DMS53 treated with DMSO at 0.1 percent for 48 hours (cell line): ENCODE results near the gene EXOC2.
"Not testable (repeated sequence)": the region's sequence is repeated elsewhere in the genome, so short reads cannot be mapped to it uniquely, and the experiment has no call there.

ENCODE experiments used
- DNase-seq: peaks from one replicate; lab custom pipeline; 2025; ENCODE audit not compliant: unreplicated experiment; lab: John Stamatoyannopoulos, UW

Gene EXOC2

GRCh38 chr6:583635-584034 is 109.3 kb downstream of the EXOC2 start:
- DNase-seq = no peak

DNA sequence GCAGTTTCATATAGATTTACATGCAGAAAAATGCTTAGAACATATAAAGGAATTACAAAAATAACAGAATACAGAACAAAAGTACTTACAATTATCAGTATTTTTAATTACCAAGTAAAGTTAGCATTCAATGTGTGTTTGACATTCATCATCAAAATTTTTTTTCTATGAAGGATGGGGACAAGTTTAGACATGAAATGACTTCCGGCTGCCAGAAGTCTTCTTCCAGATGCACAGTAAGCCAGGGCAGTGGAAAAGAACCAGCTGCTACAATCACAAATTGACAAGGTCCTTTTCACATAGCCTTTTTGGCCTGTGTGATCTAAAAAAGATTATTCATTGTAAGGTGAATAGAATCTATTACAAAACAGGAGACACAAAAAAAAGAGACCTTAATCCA is 109.8 kb downstream of the EXOC2 start:
- no peak for DNase-seq

GRCh38 chr6:582370-582769 is 110.6 kb downstream of the EXOC2 start:
- no peak for DNase-seq

GRCh38 chr6:579339-579738 is 113.6 kb downstream of the EXOC2 start:
- DNase-seq = no peak

DNA sequence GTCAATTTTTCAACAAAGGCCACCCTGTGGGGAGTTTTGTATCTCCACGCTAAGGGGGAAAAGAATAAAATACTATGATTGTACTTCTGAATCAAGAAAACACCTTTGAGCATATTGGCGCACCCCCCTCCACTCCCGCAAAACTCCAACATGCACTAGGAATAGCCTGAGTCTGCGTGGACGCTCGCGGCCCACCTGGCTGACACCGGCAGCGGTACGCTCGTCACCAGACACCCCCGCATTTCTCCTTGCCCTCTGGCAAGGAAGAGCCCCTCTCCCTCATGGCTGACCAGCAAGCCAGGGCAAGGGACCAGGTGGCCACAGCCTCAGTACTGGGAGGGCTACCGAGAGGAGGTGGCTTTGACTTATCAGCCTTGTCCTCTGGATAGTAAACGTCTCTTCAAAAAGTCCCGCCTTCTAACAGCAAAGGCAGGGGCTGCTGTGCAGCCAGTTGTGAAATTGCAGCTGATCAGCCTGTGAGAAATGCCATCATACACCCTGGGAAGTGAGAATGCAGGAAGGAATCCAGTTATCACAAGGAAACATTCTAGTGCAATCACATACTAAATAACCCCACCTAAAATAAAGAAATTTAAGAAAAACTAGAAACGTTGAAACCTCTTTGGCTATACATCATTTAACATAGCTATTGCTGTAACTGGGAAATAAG is 120.2 kb downstream of the EXOC2 start:
- no peak for DNase-seq

DNA sequence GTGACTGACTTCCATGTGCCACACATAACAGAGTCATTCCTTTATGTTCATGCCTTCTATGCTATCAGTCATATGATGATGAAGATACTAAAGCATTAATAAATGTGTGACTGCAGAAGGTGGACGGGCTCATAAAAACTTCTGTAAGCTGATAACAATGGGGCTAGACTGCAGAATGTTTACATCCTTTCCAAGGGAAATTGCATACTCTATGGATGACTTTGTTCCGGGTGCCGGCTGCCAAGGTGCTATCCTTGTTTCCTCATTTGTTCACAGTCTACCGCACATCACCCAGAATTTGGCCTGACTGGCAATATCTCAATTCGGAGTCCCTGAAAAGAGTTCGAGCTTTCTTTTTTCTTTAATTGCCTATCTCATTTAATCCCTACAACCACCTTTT is 121.0 kb downstream of the EXOC2 start:
- no peak for DNase-seq

DNA sequence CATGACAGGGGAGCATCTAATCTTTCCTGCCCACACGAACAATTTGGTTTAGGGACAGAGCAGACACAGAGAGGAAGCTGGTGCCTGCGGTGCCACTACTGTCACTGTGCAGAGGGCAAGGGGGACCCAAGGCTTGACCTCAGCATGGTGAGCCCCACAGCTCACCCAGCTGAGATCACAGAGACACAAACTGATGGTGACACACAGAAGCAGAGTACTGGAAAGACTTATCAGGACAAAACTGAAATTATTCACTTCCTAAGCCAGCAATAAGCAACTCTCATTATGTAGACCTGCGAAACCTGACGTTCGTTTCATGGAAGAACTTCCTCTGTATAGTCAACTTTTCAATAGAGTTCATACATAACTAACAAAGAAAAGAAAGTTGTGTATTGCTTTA is 122.1 kb downstream of the EXOC2 start:
- DNase-seq = no peak

DNA sequence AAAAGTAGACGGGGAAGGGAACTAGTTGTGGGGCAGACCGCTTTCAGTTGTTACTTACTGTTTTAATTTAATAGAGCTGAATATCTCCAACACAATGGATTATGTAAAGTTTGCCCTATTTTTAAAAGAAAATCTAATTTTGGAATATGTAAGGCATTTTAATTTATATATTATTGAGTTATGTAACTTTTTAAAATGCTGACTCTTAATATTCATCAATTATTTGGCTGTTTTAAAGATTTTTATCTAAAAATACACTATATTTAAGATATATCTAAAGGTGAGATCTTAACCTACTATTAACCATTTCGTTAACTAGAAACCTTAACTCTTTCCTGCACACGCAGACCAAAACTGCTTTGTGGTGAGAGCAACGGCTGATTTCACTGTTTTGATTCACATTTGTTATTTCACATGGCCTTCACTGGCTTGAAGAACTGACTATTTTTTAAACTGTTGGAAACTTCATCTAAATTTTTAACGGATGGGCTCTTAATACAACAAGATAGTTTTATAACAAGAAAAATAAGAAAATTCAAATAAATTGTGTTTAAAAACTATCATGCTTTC is 123.9 kb downstream of the EXOC2 start:
- DNase-seq = no peak

DNA sequence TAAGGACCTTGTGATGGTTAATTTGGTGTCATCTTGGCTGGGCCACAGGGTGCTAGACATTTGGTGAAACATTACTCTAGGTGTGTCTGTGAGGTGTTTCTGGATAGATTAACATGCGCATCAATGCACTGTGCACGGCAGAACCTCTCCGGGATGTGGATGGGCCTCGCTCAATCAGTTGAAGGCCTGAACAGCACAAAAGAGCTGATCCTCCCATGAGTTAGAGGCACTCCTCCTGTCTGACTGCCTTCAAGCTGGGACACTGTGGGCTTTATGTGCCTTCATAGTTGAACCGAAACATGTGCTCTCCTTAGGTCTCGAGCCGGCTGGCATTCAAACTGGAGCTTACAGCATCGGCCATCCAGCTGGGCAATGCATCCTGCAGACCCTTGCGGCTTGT is 124.9 kb downstream of the EXOC2 start:
- DNase-seq = no peak

DNA sequence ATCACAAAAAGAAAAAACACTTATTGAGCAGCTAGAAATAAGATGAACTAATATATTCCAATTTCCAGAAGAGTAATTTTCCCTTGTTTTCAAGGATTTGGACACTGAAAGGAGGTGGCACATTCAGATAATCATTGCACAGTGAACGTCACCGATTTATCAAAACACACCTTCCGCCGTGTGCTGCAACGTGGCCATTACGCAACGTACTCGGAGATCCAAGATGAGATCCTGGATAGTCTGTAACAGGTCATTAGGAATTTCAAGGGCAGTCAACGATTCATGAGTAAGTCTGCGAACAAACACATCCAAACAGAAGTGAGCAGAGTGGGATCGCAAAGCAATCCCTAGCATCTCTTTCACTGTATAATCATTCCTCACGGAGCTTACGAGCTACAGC is 129.1 kb downstream of the EXOC2 start:
- no peak for DNase-seq

DNA sequence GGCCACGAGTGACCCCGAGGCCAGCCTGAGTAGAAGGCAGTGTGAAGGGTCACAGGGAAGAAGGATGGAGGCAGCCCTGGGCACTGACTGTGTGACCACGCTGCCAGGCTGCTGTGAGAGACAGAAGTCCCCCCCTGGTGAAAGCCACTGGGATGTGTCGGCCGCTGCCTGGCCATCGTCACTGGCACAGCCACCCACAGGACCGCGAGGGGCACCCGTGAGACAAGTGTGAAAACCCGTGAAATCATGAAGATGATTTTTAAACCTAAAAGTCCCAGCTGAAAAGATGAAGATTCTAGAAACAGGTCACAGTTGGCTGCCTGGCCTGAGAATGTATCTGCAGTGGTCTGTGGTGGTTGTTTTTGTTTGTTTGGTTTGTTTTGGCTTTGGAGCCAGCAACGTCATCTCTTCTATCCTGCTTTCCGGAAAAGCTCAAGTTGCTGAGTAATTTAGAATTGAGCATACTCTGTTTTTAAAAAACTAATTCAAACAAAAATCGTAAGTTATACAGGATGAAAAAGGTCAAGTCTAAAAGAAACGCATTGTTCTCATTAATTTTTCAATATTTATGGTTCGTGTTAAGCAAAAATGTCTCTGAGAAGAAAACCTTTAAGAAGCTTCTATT is 130.8 kb downstream of the EXOC2 start:
- DNase-seq = no peak

- not testable (repeated sequence) for DNase-seq
These were observed 131.6 kb downstream of the EXOC2 start for GRCh38 chr6:561335-561734.

DNA sequence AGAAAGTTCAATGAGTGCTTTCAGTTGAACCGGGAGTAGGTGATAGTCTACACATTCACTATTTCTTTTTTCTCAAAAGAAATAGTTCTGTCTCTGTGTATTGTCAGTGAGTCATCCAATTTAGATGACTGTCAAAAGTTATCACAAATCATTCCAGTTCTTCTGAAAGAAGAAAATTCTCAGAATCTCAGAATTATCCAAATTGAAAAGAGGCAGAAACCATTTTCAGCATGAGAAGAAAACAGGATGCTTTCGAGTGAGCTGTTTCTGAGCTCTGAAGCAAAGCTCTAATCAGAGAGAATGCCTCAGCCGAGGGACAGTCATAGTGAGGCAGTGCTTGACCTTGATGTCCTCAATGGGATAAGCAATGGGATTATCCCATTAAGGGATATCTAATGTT is 134.0 kb downstream of the EXOC2 start:
- DNase-seq = no peak

DNA sequence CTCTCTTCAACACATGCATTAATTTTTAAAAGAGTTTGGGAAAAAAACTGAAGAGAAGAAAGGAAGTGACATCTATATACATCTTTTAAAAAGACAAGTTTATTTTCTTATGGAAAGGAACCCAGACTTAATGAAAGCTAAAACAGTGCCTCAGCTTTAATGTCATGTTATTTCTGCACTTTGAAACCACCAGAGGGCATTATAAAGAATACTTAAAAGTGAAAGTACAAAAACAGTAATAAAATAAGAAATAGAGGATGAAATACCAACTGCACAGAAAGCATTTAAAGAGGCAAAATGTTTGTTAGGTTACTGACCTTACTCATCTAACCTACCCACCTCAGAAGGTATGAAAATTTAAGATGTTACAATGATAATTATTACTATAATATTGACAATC is 134.8 kb downstream of the EXOC2 start:
- no peak for DNase-seq

- DNase-seq = no peak
These were observed 141.0 kb downstream of the EXOC2 start for GRCh38 chr6:551829-552350.

GRCh38 chr6:551405-551804 is 141.5 kb downstream of the EXOC2 start:
- DNase-seq = no peak

- no peak for DNase-seq
These were observed 143.0 kb downstream of the EXOC2 start for GRCh38 chr6:549906-550305.

GRCh38 chr6:548517-548916 is 144.4 kb downstream of the EXOC2 start:
- DNase-seq = no peak

DNA sequence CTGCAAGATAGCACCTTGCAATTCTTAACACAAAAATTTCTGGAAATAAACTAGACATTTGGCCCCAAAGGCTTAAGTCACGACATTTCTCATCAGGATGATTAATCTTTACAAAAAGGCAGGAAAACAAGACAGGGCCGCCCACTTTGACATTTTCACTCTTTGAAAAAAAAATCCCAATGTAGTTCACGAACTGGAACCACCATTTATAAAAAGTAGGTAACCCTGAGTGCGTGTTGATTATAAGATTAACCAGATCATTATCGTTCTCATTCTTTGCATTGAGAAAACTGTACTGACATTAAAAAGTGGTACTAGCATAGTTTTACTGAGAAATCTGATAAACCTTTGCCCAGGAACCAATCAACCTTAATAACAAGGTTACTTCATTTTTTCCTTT is 144.8 kb downstream of the EXOC2 start:
- no peak for DNase-seq

DNA sequence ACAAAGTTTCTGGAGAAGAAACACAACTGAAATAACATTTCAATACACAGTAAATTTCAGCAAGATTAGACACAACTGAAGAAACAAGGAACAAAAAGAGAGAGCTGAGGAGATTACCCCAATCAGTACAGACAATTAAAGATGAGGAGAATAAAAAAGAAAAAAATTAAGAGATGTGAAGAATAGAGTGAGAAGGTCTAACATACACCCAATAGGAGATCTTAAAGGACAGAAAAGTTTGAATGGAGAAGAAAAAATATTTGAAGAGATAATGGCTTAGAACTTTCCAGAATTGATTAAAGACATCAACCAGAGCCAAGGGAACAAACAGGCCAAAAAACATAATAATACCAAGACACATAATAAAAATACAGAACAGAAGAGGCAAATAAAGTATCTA is 152.4 kb downstream of the EXOC2 start:
- DNase-seq = no peak

- no peak for DNase-seq
These were observed 155.8 kb downstream of the EXOC2 start for GRCh38 chr6:537114-537513.

DNA sequence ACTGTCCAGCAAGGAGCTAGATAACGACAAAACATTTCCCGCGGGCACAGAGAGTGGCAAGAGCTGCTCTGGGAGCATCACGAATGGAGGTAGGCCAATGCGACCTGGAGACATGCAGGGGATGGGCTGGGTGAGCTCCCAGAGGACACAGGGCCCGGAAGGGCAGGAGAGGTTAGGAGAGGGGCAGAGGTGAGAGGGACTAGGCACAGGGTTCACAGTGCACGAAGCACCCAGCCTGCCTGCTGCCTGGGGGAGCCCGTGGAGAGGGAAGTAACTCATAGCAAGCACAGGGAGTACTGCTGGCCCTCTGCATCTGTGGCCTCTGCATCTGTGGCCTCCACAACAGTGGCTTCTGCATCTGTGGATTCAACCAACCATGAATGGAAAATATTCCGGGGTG is 162.5 kb downstream of the EXOC2 start:
- no peak for DNase-seq

DNA sequence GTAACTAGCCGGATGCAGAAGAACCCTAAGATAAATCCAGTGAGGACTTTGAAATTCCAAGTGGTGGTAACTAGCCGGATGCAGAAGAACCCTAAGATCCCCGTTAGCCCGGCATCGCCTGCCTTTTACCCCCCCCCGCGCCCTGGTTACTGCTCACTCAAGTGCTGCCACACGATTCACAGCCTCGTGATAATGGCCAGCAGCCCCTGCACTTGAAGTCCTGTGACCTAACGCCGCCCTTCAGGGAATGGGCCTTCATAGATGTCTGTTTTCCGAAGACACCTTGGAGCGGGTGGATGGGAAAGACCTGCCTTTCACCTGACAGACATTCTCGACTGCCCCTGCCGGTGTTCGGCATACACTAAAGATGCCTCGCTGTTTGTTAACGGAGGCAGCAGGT is 163.9 kb downstream of the EXOC2 start:
- DNase-seq = no peak
